H9 (cell line): Measurements from ENCODE around the gene HPSE. TPM values are rescaled to one million over a fixed set of nuclear protein-coding genes. Genes with fewer than 3 reads are reported as not detected.

Source experiments
- DNase-seq: peaks from one replicate; pipeline ENCODE4 v3.0.0-alpha.2; 2017
- H2AFZ ChIP-seq: one replicate; pipeline ENCODE4 v1.6.1; 2013; ENCODE audit warnings: mild to moderate bottlenecking, low read length, control low read depth, moderate library complexity
- H2AK5ac ChIP-seq: 2 replicates; pipeline ENCODE4 v1.6.1; 2013; ENCODE audit warnings: low read length, control low read depth, mixed read lengths; ENCODE audit not compliant: insufficient read length
- H2BK120ac ChIP-seq: one replicate; pipeline ENCODE4 v1.6.1; 2013; ENCODE audit warnings: low read depth, mild to moderate bottlenecking, low read length, control low read depth, inconsistent platforms; ENCODE audit not compliant: poor library complexity, severe bottlenecking
- H2BK12ac ChIP-seq: 2 replicates; pipeline ENCODE4 v1.6.1; 2013; ENCODE audit warnings: low read length, control low read depth, mixed read lengths, low read depth; ENCODE audit not compliant: insufficient read length
- H2BK15ac ChIP-seq: 2 replicates; pipeline ENCODE4 v1.6.1; 2013; ENCODE audit warnings: low read depth, low read length, control low read depth
- H2BK20ac ChIP-seq: one replicate; pipeline ENCODE4 v1.6.1; 2013; ENCODE audit warnings: low read depth, mild to moderate bottlenecking, low read length, control low read depth, inconsistent platforms; ENCODE audit not compliant: poor library complexity, severe bottlenecking
- H2BK5ac ChIP-seq: 2 replicates; pipeline ENCODE4 v1.6.1; 2013; ENCODE audit warnings: low read length, control low read depth, mixed read lengths; ENCODE audit not compliant: insufficient read length
- H3K14ac ChIP-seq: 2 replicates; pipeline ENCODE4 v1.6.1; 2013; ENCODE audit warnings: low read length, control low read depth; ENCODE audit not compliant: insufficient read depth
- H3K18ac ChIP-seq: 2 replicates; pipeline ENCODE4 v1.6.1; 2013; ENCODE audit warnings: low read depth, mild to moderate bottlenecking, mixed read lengths, low read length, control low read depth; ENCODE audit not compliant: insufficient read length
- H3K23ac ChIP-seq: 2 replicates; pipeline ENCODE4 v1.6.1; 2013; ENCODE audit warnings: low read length, control low read depth, mixed read lengths, low read depth; ENCODE audit not compliant: insufficient read length
- H3K23me2 ChIP-seq: 2 replicates; pipeline ENCODE4 v1.6.1; 2013; ENCODE audit warnings: low read depth, mild to moderate bottlenecking, mixed read lengths, low read length, control low read depth; ENCODE audit not compliant: insufficient read length, poor library complexity, severe bottlenecking
- H3K27ac ChIP-seq: 2 replicates; pipeline ENCODE4 v1.5.1; 2013; ENCODE audit warnings: low read length, control low read depth, mixed read lengths, low read depth; ENCODE audit not compliant: insufficient read length
- H3K27me3 ChIP-seq: 2 replicates; pipeline ENCODE4 v1.6.1; 2013; ENCODE audit warnings: low read length, control low read depth, inconsistent platforms; ENCODE audit not compliant: insufficient read depth
- H3K4ac ChIP-seq: 2 replicates; pipeline ENCODE4 v1.6.1; 2013; ENCODE audit warnings: low read depth, mild to moderate bottlenecking, control low read depth, inconsistent platforms, low read length, moderate library complexity
- H3K4me1 ChIP-seq: 2 replicates; pipeline ENCODE4 v1.6.1; 2013; ENCODE audit warnings: low read length, control low read depth, inconsistent platforms; ENCODE audit not compliant: insufficient read depth
- H3K4me2 ChIP-seq: 2 replicates; pipeline ENCODE4 v1.6.1; 2013; ENCODE audit warnings: low read length, control low read depth, mixed read lengths; ENCODE audit not compliant: insufficient read length, insufficient read depth
- H3K56ac ChIP-seq: 2 replicates; pipeline ENCODE4 v1.6.1; 2013; ENCODE audit warnings: low read depth, mild to moderate bottlenecking, mixed read lengths, low read length, control low read depth; ENCODE audit not compliant: insufficient read length
- H3K79me1 ChIP-seq: 2 replicates; pipeline ENCODE4 v1.6.1; 2013; ENCODE audit warnings: low read depth, mild to moderate bottlenecking, moderate library complexity, low read length, control low read depth, inconsistent platforms; ENCODE audit not compliant: insufficient read depth, poor library complexity, severe bottlenecking
- H3K79me2 ChIP-seq: 2 replicates; pipeline ENCODE4 v1.6.1; 2013; ENCODE audit warnings: low read length, control low read depth, inconsistent platforms; ENCODE audit not compliant: insufficient read depth
- H3K9ac ChIP-seq: 2 replicates; pipeline ENCODE4 v1.6.1; 2013; ENCODE audit warnings: low read length, control low read depth, mixed read lengths; ENCODE audit not compliant: insufficient read length; ENCODE audit errors: extremely low read depth
- H3K9me3 ChIP-seq: one replicate; pipeline ENCODE4 v1.6.1; 2013; ENCODE audit warnings: low read depth, low read length, inconsistent platforms; ENCODE audit not compliant: control insufficient read depth
- H3T11ph ChIP-seq: one replicate; pipeline ENCODE4 v1.6.1; 2013; ENCODE audit warnings: mild to moderate bottlenecking, low read length, control low read depth, inconsistent platforms
- H4K20me1 ChIP-seq: one replicate; pipeline ENCODE4 v1.6.1; 2013; ENCODE audit not compliant: control insufficient read depth, insufficient read length, insufficient read depth
- H4K5ac ChIP-seq: 2 replicates; pipeline ENCODE4 v1.6.1; 2013; ENCODE audit warnings: low read depth, mild to moderate bottlenecking, mixed read lengths, low read length, control low read depth; ENCODE audit not compliant: insufficient read length
- H4K8ac ChIP-seq: replicated peaks from 2 replicates; pipeline ENCODE4 v1.6.1; 2013; ENCODE audit warnings: low read length, control low read depth, mixed read lengths, low read depth; ENCODE audit not compliant: insufficient read length
- H4K91ac ChIP-seq: 2 replicates; pipeline ENCODE4 v1.6.1; 2013; ENCODE audit warnings: low read depth, mild to moderate bottlenecking, moderate library complexity, mixed read lengths, low read length, control low read depth; ENCODE audit not compliant: insufficient read length
- H3K27ac Mint-ChIP-seq, 3 experiments: 2 replicates in 2 of 3; 3 replicates in 1 of 3; pipeline ENCODE4 v1.8.0; 2020 to 2021; ENCODE audit warnings: mixed read lengths in 3 of 3, mild to moderate bottlenecking in 1 of 3, moderate library complexity in 1 of 3
- H3K27me3 Mint-ChIP-seq: 2 replicates; pipeline ENCODE4 v1.8.0; 2021; ENCODE audit warnings: low read depth, mild to moderate bottlenecking, moderate library complexity, mixed read lengths
- H3K36me3 Mint-ChIP-seq, 3 experiments: 2 replicates in 2 of 3; 3 replicates in 1 of 3; pipeline ENCODE4 v1.8.0; 2020 to 2021; ENCODE audit warnings: low read depth in 3 of 3, mixed read lengths in 3 of 3; ENCODE audit not compliant: insufficient read depth in 1 of 3
- H3K4me1 Mint-ChIP-seq, 2 experiments: 2 replicates each; pipeline ENCODE4 v1.8.0; 2020; ENCODE audit warnings: mixed read lengths in 2 of 2
- H3K4me3 Mint-ChIP-seq, 2 experiments: 2 replicates in 1 of 2; 3 replicates in 1 of 2; pipeline ENCODE4 v1.8.0; 2020 to 2021; ENCODE audit warnings: mild to moderate bottlenecking in 2 of 2, mixed read lengths in 2 of 2, moderate library complexity in 1 of 2
- H3K9me3 Mint-ChIP-seq, 2 experiments: 2 replicates in 1 of 2; 3 replicates in 1 of 2; pipeline ENCODE4 v1.8.0; 2020; ENCODE audit warnings: mild to moderate bottlenecking in 2 of 2, mixed read lengths in 2 of 2, moderate library complexity in 1 of 2
- WGBS: extraction: QIAGEN DNeasy Blood & Tissue Kit; methylation state at CpG from one replicate; pipeline ENCODE4 v1.1.7; 2013; ENCODE audit warnings: missing lambda C conversion rate, low lambda C conversion rate, mixed read lengths; ENCODE audit not compliant: insufficient read length; ENCODE audit errors: extremely low coverage; 5-methylcytosine and 5-hydroxymethylcytosine counted together
- total RNA-seq: library from RNA; stranded (reverse); gene quantifications from 2 replicates; pipeline ENCODE4 v1.2.1, GENCODE V29; 2021
- TF ChIP-seq, protein P1 (sequence below): fragments of 200-600 bp; sonication (generic); conservative IDR thresholded peaks from 3 replicates; pipeline ENCODE4 v1.8.0; 2021; ENCODE audit warnings: antibody characterized with exemption, mild to moderate bottlenecking

The HPSE gene
- total RNA-seq, 1 experiment from 2014 or later, result 2.0 TPM

DNA sequence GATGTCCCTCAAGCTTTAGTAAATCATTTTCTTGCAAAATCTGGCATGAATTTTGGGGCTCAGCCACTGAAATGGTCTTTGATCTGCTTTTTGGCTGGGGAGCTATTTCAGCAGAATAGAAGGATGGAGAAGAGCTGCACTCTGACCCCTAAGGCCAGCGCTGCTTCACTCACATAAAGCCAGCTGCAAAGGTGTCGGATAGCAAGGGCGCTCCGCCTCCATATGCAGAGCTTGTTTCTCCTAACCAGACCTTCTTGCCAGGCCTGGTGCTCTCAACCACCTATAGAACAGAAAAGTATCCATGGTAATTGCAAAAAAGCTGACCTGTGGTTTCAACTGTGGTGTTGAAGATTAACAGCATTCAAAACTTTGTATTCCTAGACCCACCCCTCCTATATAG is 26.0 kb downstream of the HPSE start:
- Histone ChIP-seq H3K27me3 (no peaks in the 10 kb centered on the region), H2BK5ac (no peak overlapping the region), H3K18ac (no peak overlapping the region), H2AFZ (no peak overlapping the region), H3K56ac (no peak overlapping the region), H4K91ac (no peak overlapping the region), H3K4me1 (no peaks in the 10 kb centered on the region; the same call in 1 of the 2 replicates), H3K23ac (no peak overlapping the region), H3K27ac (no peak overlapping the region), H2AK5ac (no peak overlapping the region), H3K79me2 (no peaks in the 10 kb centered on the region), H4K20me1 (no peaks in the 10 kb centered on the region), H2BK12ac (no peak overlapping the region), H4K5ac (no peak overlapping the region), H3K4ac (no peak overlapping the region), H3K23me2 (no peaks in the 10 kb centered on the region), H3T11ph (no peak overlapping the region), H3K9ac (no peak overlapping the region), H3K14ac (no peak overlapping the region), H3K79me1 (no peaks in the 10 kb centered on the region), H2BK120ac (no peak overlapping the region), H4K8ac (no peak overlapping the region), H2BK15ac (no peak overlapping the region), H2BK20ac (no peak overlapping the region), H3K4me2 (no peak overlapping the region), H3K9me3 (no peaks in the 10 kb centered on the region)
- TF ChIP-seq, protein P1, sequence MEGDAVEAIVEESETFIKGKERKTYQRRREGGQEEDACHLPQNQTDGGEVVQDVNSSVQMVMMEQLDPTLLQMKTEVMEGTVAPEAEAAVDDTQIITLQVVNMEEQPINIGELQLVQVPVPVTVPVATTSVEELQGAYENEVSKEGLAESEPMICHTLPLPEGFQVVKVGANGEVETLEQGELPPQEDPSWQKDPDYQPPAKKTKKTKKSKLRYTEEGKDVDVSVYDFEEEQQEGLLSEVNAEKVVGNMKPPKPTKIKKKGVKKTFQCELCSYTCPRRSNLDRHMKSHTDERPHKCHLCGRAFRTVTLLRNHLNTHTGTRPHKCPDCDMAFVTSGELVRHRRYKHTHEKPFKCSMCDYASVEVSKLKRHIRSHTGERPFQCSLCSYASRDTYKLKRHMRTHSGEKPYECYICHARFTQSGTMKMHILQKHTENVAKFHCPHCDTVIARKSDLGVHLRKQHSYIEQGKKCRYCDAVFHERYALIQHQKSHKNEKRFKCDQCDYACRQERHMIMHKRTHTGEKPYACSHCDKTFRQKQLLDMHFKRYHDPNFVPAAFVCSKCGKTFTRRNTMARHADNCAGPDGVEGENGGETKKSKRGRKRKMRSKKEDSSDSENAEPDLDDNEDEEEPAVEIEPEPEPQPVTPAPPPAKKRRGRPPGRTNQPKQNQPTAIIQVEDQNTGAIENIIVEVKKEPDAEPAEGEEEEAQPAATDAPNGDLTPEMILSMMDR, result no peak
- H3K36me3 Mint-ChIP-seq, result no peaks in the 10 kb centered on the region
- peaks cover 11 to 14% of the 10 kb centered on the region in 2 experiments for H3K4me1 Mint-ChIP-seq
- no peak overlapping the region for H3K27ac Mint-ChIP-seq
- no peaks in the 10 kb centered on the region for H3K27me3 Mint-ChIP-seq
- H3K9me3 Mint-ChIP-seq, result no peaks in the 10 kb centered on the region
- WGBS, result no CpG with 5 or more reads among the region's 4 CpGs
- peak; percentile 67 for DNase-seq
- no peak overlapping the region for H3K4me3 Mint-ChIP-seq
